ENCODE measurements around the gene SIGLEC5. TPM values are rescaled to one million over a fixed set of nuclear protein-coding genes. Genes with fewer than 3 reads are reported as not detected.

Gene SIGLEC5
- total RNA-seq, 1 donor from 2014 or later = not detected

- H3K36me3 Mint-ChIP-seq (ENCODE audit: low read depth, unreplicated experiment) = peaks cover 2% of the 10 kb centered on the region
- H3K79me2 ChIP-seq (ENCODE audit: insufficient read depth, low read length) = no peaks in the 10 kb centered on the region
- H3K9ac ChIP-seq (ENCODE audit: low read length) = no peak overlapping the region
- no peaks in the 10 kb centered on the region for H3K36me3 ChIP-seq (ENCODE audit: insufficient read depth, low read length)
- H3K27ac Mint-ChIP-seq (ENCODE audit: unreplicated experiment) = no peak overlapping the region
- H3K4me2 ChIP-seq (ENCODE audit: low read length) = no peak overlapping the region
- H3K4me3 ChIP-seq (ENCODE audit: insufficient read depth, low read depth, low read length) = no peak overlapping the region
- H2AFZ ChIP-seq (ENCODE audit: low read depth, low read length) = no peak overlapping the region
- H3K4me1 ChIP-seq (ENCODE audit: insufficient read depth, low read length) = no peaks in the 10 kb centered on the region
- peaks cover 15% of the 10 kb centered on the region for H3K9me3 Mint-ChIP-seq (ENCODE audit: unreplicated experiment)
- no peak overlapping the region for H3K4me3 Mint-ChIP-seq (ENCODE audit: unreplicated experiment)
- H4K20me1 ChIP-seq (ENCODE audit: insufficient read depth, low read length) = no peaks in the 10 kb centered on the region
- FAIRE-seq = no peak
- H3K27me3 Mint-ChIP-seq (ENCODE audit: low read depth, unreplicated experiment) = peaks cover 7% of the 10 kb centered on the region
- H3K27ac ChIP-seq (ENCODE audit: low read depth, low read length) = no peak overlapping the region
- H3K9me3 ChIP-seq (ENCODE audit: insufficient read depth, low read depth, low read length) = no peaks in the 10 kb centered on the region
- no peaks in the 10 kb centered on the region for H3K4me1 Mint-ChIP-seq (ENCODE audit: low read depth, unreplicated experiment)
- DNase-seq (ENCODE audit: low read depth) = no peak
- TF ChIP-seq EZH2 (IDR thresholded peaks at IDR 0.05; ENCODE audit: insufficient read depth, low read length) = no peak
- TF ChIP-seq CTCF (IDR thresholded peaks at IDR 0.05; ENCODE audit: insufficient read depth, low read depth, low read length) = no peak
- H3K27me3 ChIP-seq (ENCODE audit: insufficient read depth, low read length) = peaks cover 5% of the 10 kb centered on the region
These were observed 29.1 kb downstream of the SIGLEC5 start for GRCh38 chr19:51600940-51601580.

- TF ChIP-seq CTCF (IDR thresholded peaks at IDR 0.05; ENCODE audit: insufficient read depth, low read depth, low read length) (no peak), EZH2 (IDR thresholded peaks at IDR 0.05; ENCODE audit: insufficient read depth, low read length) (no peak)
- Histone ChIP-seq H3K79me2 (ENCODE audit: insufficient read depth, low read length) (no peaks in the 10 kb centered on the region), H3K9ac (ENCODE audit: low read length) (no peak overlapping the region), H3K4me1 (ENCODE audit: insufficient read depth, low read length) (no peaks in the 10 kb centered on the region), H3K27me3 (ENCODE audit: insufficient read depth, low read length) (peaks cover 5% of the 10 kb centered on the region), H3K4me2 (ENCODE audit: low read length) (no peak overlapping the region), H3K27ac (ENCODE audit: low read depth, low read length) (no peak overlapping the region), H2AFZ (ENCODE audit: low read depth, low read length) (no peak overlapping the region), H4K20me1 (ENCODE audit: insufficient read depth, low read length) (no peaks in the 10 kb centered on the region), H3K9me3 (ENCODE audit: insufficient read depth, low read depth, low read length) (no peaks in the 10 kb centered on the region), H3K36me3 (ENCODE audit: insufficient read depth, low read length) (no peaks in the 10 kb centered on the region), H3K4me3 (ENCODE audit: insufficient read depth, low read depth, low read length) (no peak overlapping the region)
- FAIRE-seq = no peak
- DNase-seq (ENCODE audit: low read depth) = no peak
- no peak overlapping the region for H3K27ac Mint-ChIP-seq (ENCODE audit: unreplicated experiment)
- H3K4me1 Mint-ChIP-seq (ENCODE audit: low read depth, unreplicated experiment) = no peaks in the 10 kb centered on the region
- peaks cover 6% of the 10 kb centered on the region for H3K27me3 Mint-ChIP-seq (ENCODE audit: low read depth, unreplicated experiment)
- H3K4me3 Mint-ChIP-seq (ENCODE audit: unreplicated experiment) = no peak overlapping the region
- H3K36me3 Mint-ChIP-seq (ENCODE audit: low read depth, unreplicated experiment) = peaks cover 2% of the 10 kb centered on the region
- H3K9me3 Mint-ChIP-seq (ENCODE audit: unreplicated experiment) = peaks cover 17% of the 10 kb centered on the region
These were observed 31.1 kb downstream of the SIGLEC5 start for GRCh38 chr19:51599084-51599483.

- H3K4me2 ChIP-seq (ENCODE audit: low read length) = no peak overlapping the region
- no peak overlapping the region for H3K4me3 ChIP-seq (ENCODE audit: insufficient read depth, low read depth, low read length)
- Mint-ChIP-seq H3K27ac (ENCODE audit: unreplicated experiment) (no peak overlapping the region), H3K4me3 (ENCODE audit: unreplicated experiment) (no peak overlapping the region), H3K27me3 (ENCODE audit: low read depth, unreplicated experiment) (peaks cover 6% of the 10 kb centered on the region), H3K4me1 (ENCODE audit: low read depth, unreplicated experiment) (peaks cover 4% of the 10 kb centered on the region), H3K9me3 (ENCODE audit: unreplicated experiment) (peaks cover 17% of the 10 kb centered on the region), H3K36me3 (ENCODE audit: low read depth, unreplicated experiment) (peaks cover 2% of the 10 kb centered on the region)
- FAIRE-seq (no peak), DNase-seq (ENCODE audit: low read depth) (no peak)
- no peaks in the 10 kb centered on the region for H4K20me1 ChIP-seq (ENCODE audit: insufficient read depth, low read length)
- H3K79me2 ChIP-seq (ENCODE audit: insufficient read depth, low read length) = no peaks in the 10 kb centered on the region
- H3K27ac ChIP-seq (ENCODE audit: low read depth, low read length) = no peak overlapping the region
- H3K9me3 ChIP-seq (ENCODE audit: insufficient read depth, low read depth, low read length) = no peaks in the 10 kb centered on the region
- H3K4me1 ChIP-seq (ENCODE audit: insufficient read depth, low read length) = no peaks in the 10 kb centered on the region
- no peaks in the 10 kb centered on the region for H3K36me3 ChIP-seq (ENCODE audit: insufficient read depth, low read length)
- peaks cover 5% of the 10 kb centered on the region for H3K27me3 ChIP-seq (ENCODE audit: insufficient read depth, low read length)
- no peak overlapping the region for H2AFZ ChIP-seq (ENCODE audit: low read depth, low read length)
- no peak overlapping the region for H3K9ac ChIP-seq (ENCODE audit: low read length)
- TF ChIP-seq CTCF (IDR thresholded peaks at IDR 0.05; ENCODE audit: insufficient read depth, low read depth, low read length) (no peak), EZH2 (IDR thresholded peaks at IDR 0.05; ENCODE audit: insufficient read depth, low read length) (no peak)
These were observed 31.9 kb downstream of the SIGLEC5 start for GRCh38 chr19:51598159-51598915.
